ENCODE measurements around the gene FGF12. TPM values are rescaled to one million over a fixed set of nuclear protein-coding genes. Genes with fewer than 3 reads are reported as not detected.

Gene FGF12
- total RNA-seq, 1 donor from 2014 or later: not detected

DNA sequence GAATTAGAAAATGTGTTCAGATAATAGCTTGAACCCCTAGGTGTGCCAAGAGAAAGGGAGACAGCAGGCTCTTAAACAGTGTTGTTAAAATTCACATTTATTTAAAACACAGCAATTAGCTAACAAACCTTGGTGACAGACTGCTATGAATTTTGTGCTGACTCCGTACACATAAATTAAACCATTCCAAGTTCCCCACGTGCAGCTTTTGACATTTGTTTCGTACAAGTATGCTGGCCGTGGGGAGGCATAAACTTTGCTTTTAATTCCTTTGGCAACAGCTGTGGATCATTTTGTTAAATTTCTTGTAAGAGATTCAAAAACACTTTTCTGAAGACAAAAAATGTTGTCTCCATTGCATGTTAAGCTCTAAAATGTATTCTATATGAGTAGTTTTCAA lies 465.3 kb downstream of the FGF12 start:
- intact Hi-C loops (cut with micrococcal nuclease): no loop called here
- Mint-ChIP-seq H3K4me1 (ENCODE audit: low read depth) (no peaks in the 10 kb centered on the region), H3K27ac (no peak overlapping the region), H3K36me3 (ENCODE audit: low read depth) (no peaks in the 10 kb centered on the region), H3K4me3 (ENCODE audit: low read depth) (no peak overlapping the region), H3K9me3 (peaks cover 5% of the 10 kb centered on the region), H3K27me3 (ENCODE audit: low read depth) (no peaks in the 10 kb centered on the region)
- no peak for DNase-seq (ENCODE audit: low spot score)

DNA sequence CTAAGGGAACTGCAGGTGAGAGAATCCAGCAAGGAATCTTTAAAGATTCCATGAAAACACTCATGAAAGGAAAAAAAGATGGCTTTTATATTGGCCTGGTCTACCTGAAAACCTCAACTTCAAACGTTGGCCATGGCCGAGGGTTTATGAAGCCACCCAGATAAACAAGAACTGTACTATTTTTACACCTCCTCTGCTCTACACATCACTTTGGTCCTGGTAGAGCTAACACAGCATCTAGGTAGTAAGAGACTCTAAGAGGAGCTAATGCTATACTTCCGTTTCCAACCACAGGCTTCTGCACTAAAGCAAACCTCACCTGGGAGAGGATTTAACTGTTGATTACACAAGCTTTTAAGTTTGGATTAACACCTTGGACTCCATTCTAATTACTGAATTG lies 466.2 kb downstream of the FGF12 start:
- Mint-ChIP-seq H3K27ac (no peak overlapping the region), H3K9me3 (peaks cover 5% of the 10 kb centered on the region), H3K4me1 (ENCODE audit: low read depth) (no peaks in the 10 kb centered on the region), H3K36me3 (ENCODE audit: low read depth) (no peaks in the 10 kb centered on the region), H3K4me3 (ENCODE audit: low read depth) (no peak overlapping the region), H3K27me3 (ENCODE audit: low read depth) (no peaks in the 10 kb centered on the region)
- intact Hi-C loops (cut with micrococcal nuclease): no loop called here
- no peak for DNase-seq (ENCODE audit: low spot score)

DNA sequence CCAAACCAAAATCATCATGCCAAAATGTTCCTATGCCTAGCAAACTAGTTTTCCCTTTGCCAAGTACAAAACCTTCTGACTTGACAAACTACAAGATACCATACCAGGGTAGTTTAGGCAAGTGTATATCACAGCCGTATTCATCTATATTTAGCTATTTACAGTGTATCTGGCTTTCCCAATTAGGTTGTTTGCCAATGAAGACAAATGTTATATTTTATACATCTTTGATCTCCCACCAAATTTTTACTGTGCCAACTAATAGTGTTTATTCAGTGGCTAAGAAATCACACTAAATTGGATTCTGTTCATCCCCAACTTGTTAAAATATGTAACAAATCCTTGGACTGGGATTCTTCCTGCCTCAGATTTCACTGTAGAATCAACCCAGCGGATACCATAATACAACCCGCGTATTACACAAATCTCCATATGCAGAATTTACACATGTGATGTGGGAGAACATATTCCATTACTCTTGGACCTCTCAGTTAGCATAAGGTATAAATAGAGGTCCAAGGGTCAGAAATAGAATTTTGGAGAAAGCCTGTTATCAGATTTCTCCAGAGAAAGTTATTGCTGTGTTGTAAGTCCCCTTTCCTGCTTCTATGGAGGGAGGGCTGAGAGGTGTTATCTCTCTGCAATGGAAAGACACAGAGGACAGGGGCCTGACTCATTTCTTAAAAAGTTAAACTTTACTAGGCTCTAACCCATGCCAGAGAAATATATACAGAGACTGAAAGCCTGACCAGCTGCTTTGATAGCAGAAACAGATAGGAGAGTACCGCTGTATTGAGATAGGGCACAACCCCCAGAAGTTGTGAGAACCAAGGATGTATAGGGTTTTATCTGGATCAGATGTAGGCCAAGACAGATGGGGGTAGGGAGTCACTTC lies 467.0 kb downstream of the FGF12 start:
- H3K27me3 Mint-ChIP-seq (ENCODE audit: low read depth): no peaks in the 10 kb centered on the region

DNA sequence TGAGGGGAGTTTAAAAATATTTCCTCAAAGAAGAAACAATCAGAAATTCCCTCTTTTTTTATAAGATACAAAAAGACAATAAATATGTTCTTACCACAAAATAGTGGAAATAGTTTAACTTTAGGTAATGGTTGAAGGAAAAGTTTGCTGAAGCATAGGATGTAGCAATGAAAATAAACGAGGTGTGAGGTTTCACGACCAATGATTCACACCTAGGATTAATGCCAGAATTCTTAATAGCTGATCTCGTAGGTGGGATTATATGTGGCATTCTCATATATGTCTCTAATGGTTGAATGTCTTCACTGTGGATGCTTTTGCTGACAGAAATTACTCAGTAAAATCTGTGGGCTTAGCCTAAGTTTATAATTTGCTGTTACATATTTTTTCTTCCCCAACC lies 467.7 kb downstream of the FGF12 start:
- Mint-ChIP-seq H3K4me3 (ENCODE audit: low read depth) (no peak overlapping the region), H3K27me3 (ENCODE audit: low read depth) (no peaks in the 10 kb centered on the region), H3K36me3 (ENCODE audit: low read depth) (no peaks in the 10 kb centered on the region), H3K4me1 (ENCODE audit: low read depth) (no peaks in the 10 kb centered on the region), H3K9me3 (peaks cover 5% of the 10 kb centered on the region), H3K27ac (no peak overlapping the region)
- DNase-seq (ENCODE audit: low spot score): no peak
- intact Hi-C loops (cut with micrococcal nuclease): no loop called here

More for the DNA sequence above, 467.0 kb downstream of the FGF12 start:
- H3K4me3 Mint-ChIP-seq (ENCODE audit: low read depth): no peak overlapping the region
- intact Hi-C loops (cut with micrococcal nuclease): no loop called here
- no peaks in the 10 kb centered on the region for H3K36me3 Mint-ChIP-seq (ENCODE audit: low read depth)
- H3K9me3 Mint-ChIP-seq: peaks cover 5% of the 10 kb centered on the region
- DNase-seq (ENCODE audit: low spot score): no peak
- H3K4me1 Mint-ChIP-seq (ENCODE audit: low read depth): no peaks in the 10 kb centered on the region
- no peak overlapping the region for H3K27ac Mint-ChIP-seq

DNA sequence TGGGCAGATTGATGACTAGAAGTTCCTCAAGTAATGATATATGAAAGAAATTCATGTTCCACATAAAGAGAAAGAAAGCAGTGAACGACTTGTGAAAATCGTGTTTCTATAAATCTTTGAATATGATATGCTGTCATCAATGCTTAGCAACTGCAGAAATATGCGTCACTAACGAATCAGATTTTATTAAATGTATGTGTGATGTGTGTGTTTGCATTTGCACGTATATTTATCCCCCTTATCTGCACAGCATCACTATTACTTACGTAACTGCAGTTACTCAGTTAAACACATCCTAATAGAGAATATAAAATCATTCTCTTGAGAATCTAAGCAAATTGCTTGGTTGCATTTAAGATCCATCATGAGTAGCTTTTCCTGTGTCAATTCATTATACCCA lies 468.6 kb downstream of the FGF12 start:
- Mint-ChIP-seq H3K9me3 (peaks cover 5% of the 10 kb centered on the region), H3K4me1 (ENCODE audit: low read depth) (no peaks in the 10 kb centered on the region), H3K27me3 (ENCODE audit: low read depth) (no peaks in the 10 kb centered on the region), H3K4me3 (ENCODE audit: low read depth) (no peak overlapping the region), H3K36me3 (ENCODE audit: low read depth) (no peaks in the 10 kb centered on the region), H3K27ac (no peak overlapping the region)
- intact Hi-C loops (cut with micrococcal nuclease): no loop called here
- no peak for DNase-seq (ENCODE audit: low spot score)

DNA sequence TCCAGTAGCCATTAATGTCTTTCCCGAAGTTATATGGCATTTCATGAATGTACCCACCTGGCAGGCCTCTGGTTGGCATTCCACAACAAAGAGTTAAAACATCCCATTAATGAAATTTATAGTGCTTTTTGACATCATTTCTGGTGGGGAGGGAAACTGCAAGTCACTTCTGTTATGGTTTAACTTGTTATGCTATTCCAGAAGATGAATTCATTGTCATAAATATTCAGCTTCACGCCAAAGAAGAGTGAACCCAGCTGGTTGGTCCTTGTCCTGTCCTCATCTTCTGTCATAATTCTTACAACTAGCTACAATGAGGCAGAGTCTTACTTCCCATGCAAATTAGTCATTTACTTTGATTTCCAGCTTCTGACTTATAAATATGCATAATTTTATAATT lies 471.5 kb downstream of the FGF12 start:
- Mint-ChIP-seq H3K36me3 (ENCODE audit: low read depth) (no peaks in the 10 kb centered on the region), H3K27me3 (ENCODE audit: low read depth) (no peaks in the 10 kb centered on the region), H3K4me3 (ENCODE audit: low read depth) (no peak overlapping the region), H3K9me3 (peaks cover 5% of the 10 kb centered on the region), H3K4me1 (ENCODE audit: low read depth) (no peaks in the 10 kb centered on the region), H3K27ac (no peak overlapping the region)
- no peak for DNase-seq (ENCODE audit: low spot score)
- intact Hi-C loops (cut with micrococcal nuclease): no loop called here

DNA sequence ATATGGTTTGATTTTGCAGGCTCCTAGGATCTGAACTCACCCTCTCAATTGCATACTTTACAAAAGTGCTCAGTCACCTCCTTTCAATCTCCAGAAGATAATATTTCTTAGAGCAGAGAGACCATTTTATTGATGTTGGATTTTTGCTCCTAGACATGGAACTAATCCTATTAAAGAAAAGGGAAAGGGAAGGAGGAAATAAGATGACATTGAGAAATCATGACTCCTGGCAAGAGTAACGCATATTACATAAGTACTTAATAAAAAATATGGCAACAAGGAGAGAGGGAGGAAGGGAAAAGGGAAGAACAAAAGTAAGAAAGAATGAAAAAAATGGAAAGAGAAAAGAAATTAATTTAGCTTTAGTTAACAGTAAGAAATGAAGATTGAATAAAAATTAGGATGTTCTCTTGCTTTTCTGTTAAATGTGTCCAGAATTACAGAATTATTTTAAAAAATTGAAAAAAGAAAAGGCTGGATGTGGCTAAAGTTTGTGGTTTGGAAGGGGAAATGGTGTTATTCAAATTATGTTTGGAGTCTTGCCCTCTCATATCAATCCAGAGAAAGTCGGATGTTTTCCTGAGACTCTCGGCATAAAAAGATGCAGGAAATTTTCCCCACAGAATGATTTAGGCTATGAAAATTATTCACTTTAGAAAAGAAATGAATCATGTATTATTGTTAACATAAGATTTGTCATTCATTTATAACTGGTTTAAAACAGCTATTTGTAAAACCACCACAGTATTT lies 474.0 kb downstream of the FGF12 start:
- Mint-ChIP-seq H3K36me3 (ENCODE audit: low read depth) (no peaks in the 10 kb centered on the region), H3K27me3 (ENCODE audit: low read depth) (no peaks in the 10 kb centered on the region), H3K4me3 (ENCODE audit: low read depth) (no peak overlapping the region), H3K27ac (no peak overlapping the region), H3K4me1 (ENCODE audit: low read depth) (no peaks in the 10 kb centered on the region), H3K9me3 (no peaks in the 10 kb centered on the region)
- intact Hi-C loops (cut with micrococcal nuclease): no loop called here
- DNase-seq (ENCODE audit: low spot score): no peak

DNA sequence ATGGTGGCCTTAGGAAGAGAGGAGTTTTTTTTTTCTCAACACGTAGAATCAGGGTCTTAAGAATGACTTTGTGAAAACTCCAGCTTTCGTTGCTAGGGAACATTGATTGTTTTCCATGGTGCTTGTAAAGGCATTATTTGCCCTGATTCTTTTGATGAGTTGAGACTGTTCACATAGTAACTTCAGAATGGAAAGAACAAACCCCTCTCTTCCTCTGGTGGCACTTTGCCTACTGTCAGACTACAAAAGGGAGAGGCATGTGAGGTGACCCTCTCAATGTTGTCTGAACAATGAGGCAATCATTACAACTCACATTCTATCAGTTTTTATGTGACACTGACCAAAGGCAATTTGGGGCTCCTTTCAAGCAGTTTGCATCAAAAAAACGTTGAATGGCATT lies 477.8 kb downstream of the FGF12 start:
- Mint-ChIP-seq H3K27ac (no peak overlapping the region), H3K4me3 (ENCODE audit: low read depth) (no peak overlapping the region), H3K36me3 (ENCODE audit: low read depth) (no peaks in the 10 kb centered on the region), H3K4me1 (ENCODE audit: low read depth) (no peaks in the 10 kb centered on the region), H3K9me3 (no peaks in the 10 kb centered on the region), H3K27me3 (ENCODE audit: low read depth) (no peaks in the 10 kb centered on the region)
- intact Hi-C loops (cut with micrococcal nuclease): no loop called here
- no peak for DNase-seq (ENCODE audit: low spot score)

DNA sequence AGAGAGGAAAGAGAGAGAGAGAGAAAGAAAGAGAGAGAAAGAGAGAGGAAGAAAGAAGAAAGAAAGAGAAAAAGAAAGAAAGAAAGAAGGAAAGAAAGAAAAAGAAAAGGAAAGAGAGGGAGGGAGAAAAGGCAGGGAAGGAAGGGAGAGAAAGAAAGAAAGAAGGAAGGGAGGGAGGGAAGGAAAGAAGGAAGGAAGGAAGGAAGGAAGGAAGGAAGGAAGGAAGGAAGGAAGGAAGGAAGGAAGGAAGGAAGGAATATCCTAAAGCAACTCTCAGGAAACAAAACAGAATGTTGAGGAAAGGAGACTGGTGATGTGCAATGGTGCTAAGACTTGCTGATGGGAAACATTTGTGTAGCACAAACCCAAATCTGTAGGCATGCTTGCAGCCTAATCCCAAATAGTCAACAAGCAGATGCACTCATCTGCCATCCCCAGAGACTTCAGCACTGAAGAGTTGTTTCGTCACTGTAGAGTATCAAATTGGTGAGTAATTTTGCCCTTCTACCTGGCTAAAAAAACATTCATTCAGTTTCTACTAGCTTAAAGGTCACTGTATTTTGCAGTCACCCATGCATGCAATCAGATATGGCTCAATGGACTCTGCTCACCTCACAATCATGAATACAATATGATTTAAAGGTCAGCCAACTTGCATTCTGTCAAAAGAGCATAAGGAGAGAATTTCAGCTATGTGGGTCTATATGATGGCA lies 480.3 kb downstream of the FGF12 start:
- no peaks in the 10 kb centered on the region for H3K4me1 Mint-ChIP-seq (ENCODE audit: low read depth)
- H3K27ac Mint-ChIP-seq: no peak overlapping the region

DNA sequence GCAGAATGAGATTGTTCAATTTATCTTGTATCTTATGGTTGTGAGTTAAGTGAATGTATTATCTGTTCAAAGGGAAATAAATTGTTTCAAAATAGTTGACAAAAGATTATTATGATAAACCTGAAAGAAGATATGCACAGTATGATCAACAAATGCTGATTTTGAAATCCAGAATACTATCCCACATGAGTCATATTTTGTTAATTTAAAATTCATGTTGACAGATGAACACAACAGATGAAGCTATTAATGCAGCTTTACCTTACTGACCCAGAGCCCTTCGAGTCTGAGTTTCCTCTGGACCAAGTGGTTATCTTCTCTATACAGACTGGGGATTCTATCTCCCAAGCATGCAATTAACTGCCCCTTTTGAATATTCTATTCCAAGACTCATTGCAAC lies 482.8 kb downstream of the FGF12 start:
- intact Hi-C loops (cut with micrococcal nuclease): no loop called here
- Mint-ChIP-seq H3K27ac (no peak overlapping the region), H3K4me3 (ENCODE audit: low read depth) (no peak overlapping the region), H3K9me3 (no peaks in the 10 kb centered on the region), H3K4me1 (ENCODE audit: low read depth) (no peaks in the 10 kb centered on the region), H3K36me3 (ENCODE audit: low read depth) (no peaks in the 10 kb centered on the region), H3K27me3 (ENCODE audit: low read depth) (no peaks in the 10 kb centered on the region)
- no peak for DNase-seq (ENCODE audit: low spot score)

More for the DNA sequence above, 480.3 kb downstream of the FGF12 start:
- no peaks in the 10 kb centered on the region for H3K27me3 Mint-ChIP-seq (ENCODE audit: low read depth)
- no peak overlapping the region for H3K4me3 Mint-ChIP-seq (ENCODE audit: low read depth)
- H3K9me3 Mint-ChIP-seq: no peaks in the 10 kb centered on the region
- DNase-seq (ENCODE audit: low spot score): no peak
- no peaks in the 10 kb centered on the region for H3K36me3 Mint-ChIP-seq (ENCODE audit: low read depth)
- intact Hi-C loops (cut with micrococcal nuclease): no loop called here

DNA sequence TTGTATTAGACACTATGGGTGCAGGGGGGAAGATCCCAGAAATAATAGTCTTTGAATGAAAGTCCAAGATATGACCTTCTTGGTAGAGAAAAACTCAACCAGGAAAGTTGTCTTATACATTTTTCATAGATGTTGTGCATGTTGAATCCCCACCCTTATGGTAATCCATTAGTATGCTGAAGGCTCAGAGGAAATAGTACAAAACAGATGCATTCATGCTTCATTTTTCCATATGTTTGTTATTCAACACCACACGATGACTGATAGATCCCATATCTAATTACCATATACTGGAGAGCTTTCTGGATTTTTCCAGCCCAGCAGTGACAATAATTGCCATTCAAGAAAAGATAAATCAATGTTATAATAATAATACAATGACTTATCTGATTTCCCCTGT lies 487.4 kb downstream of the FGF12 start:
- no peak for DNase-seq (ENCODE audit: low spot score)
- intact Hi-C loops (cut with micrococcal nuclease): no loop called here
- H3K27ac Mint-ChIP-seq: no peak overlapping the region
- H3K36me3 Mint-ChIP-seq (ENCODE audit: low read depth): no peaks in the 10 kb centered on the region
- no peaks in the 10 kb centered on the region for H3K4me1 Mint-ChIP-seq (ENCODE audit: low read depth)
- peaks cover 3% of the 10 kb centered on the region for H3K9me3 Mint-ChIP-seq
- H3K27me3 Mint-ChIP-seq (ENCODE audit: low read depth): no peaks in the 10 kb centered on the region
- H3K4me3 Mint-ChIP-seq (ENCODE audit: low read depth): no peak overlapping the region

DNA sequence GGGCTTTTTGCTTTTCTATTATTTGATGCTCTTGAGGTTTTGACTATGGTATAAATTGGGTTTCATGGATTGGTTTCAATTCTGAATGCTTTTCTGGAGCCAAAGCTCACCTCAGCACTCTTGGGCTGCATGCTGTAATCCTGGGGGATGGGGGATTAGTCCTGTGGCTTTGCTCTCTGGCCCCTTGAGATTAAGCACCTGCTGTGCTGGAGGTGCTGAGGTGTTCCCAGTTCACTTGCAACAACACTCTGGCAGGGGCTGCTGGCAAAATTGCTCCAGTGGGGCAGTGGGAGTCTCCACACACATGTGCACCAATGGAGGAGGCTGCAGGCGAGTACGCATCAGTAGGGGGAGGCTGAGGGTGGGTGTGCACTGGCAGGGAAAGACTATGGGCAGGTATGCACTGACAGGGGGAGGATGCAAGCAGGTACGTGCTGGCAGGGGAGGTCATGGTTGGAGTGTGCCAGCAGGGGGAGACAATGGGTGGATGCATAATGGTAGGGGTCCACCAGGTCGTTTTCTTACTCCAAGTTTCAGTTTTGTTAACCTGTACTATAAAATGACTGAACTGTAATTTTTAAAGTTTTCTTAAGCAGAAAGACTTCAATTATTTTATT lies 489.2 kb downstream of the FGF12 start:
- no peak overlapping the region for H3K27ac Mint-ChIP-seq
- H3K4me1 Mint-ChIP-seq (ENCODE audit: low read depth): no peaks in the 10 kb centered on the region
- no peaks in the 10 kb centered on the region for H3K27me3 Mint-ChIP-seq (ENCODE audit: low read depth)
- no peak for DNase-seq (ENCODE audit: low spot score)
- no peak overlapping the region for H3K4me3 Mint-ChIP-seq (ENCODE audit: low read depth)
- intact Hi-C loops (cut with micrococcal nuclease): no loop called here
- no peaks in the 10 kb centered on the region for H3K36me3 Mint-ChIP-seq (ENCODE audit: low read depth)
- H3K9me3 Mint-ChIP-seq: peaks cover 3% of the 10 kb centered on the region
